GM23338 (cell line): ENCODE results near the gene NPSR1.

ENCODE experiments used
- CTCF ChIP-seq, 2 experiments: fragments of 200-600 bp in 1 of 2; sonication (generic) in 1 of 2; conservative IDR thresholded peaks; 2 replicates each; pipeline versions ENCODE4 v1.5.1 to v1.6.1; 2016 to 2017; ENCODE audit warnings: antibody characterized with exemption in 2 of 2, low read depth in 2 of 2, mild to moderate bottlenecking in 2 of 2, moderate library complexity in 1 of 2
- EZH2 ChIP-seq: fragments of 200-600 bp; sonication (generic); IDR thresholded peaks from one replicate; pipeline ENCODE4 v1.8.0; 2017; ENCODE audit warnings: antibody characterized with exemption, mild to moderate bottlenecking, low read depth; ENCODE audit not compliant: unreplicated experiment
- EZH2phosphoT487 ChIP-seq: fragments of 200-600 bp; sonication (generic); IDR thresholded peaks from one replicate; pipeline ENCODE4 v1.8.1; 2018; ENCODE audit warnings: antibody characterized with exemption; ENCODE audit not compliant: unreplicated experiment
- JUNB ChIP-seq: IDR thresholded peaks from one replicate; pipeline ENCODE4 v1.6.1; 2016; ENCODE audit warnings: antibody characterized with exemption; ENCODE audit not compliant: unreplicated experiment
- NANOG ChIP-seq: IDR thresholded peaks from 2 replicates; pipeline ENCODE4 v1.6.1; 2016; ENCODE audit warnings: antibody characterized with exemption, borderline replicate concordance
- POLR2AphosphoS5 ChIP-seq: IDR thresholded peaks from 2 replicates; pipeline ENCODE4 v1.6.1; 2016; ENCODE audit warnings: antibody characterized with exemption, low read depth
- REST ChIP-seq: IDR thresholded peaks from one replicate; pipeline ENCODE4 v1.6.1; 2018; ENCODE audit warnings: antibody characterized with exemption; ENCODE audit not compliant: unreplicated experiment
- STAT1 ChIP-seq: IDR thresholded peaks from one replicate; pipeline ENCODE4 v1.6.1; 2016; ENCODE audit warnings: antibody characterized with exemption; ENCODE audit not compliant: unreplicated experiment
- ZNF114 ChIP-seq: fragments of 250-450 bp; sonication (Bioruptor Pico); IDR thresholded peaks from 2 replicates; pipeline ENCODE4 v1.5.0; 2020; ENCODE audit warnings: mild to moderate bottlenecking, moderate library complexity
- ZNF331 ChIP-seq: fragments of 250-450 bp; sonication (Bioruptor Pico); IDR thresholded peaks from 2 replicates; pipeline ENCODE4 v1.5.0; 2020; ENCODE audit warnings: low read depth, mild to moderate bottlenecking, moderate library complexity
- ZNF462 ChIP-seq: fragments of 250-450 bp; sonication (Bioruptor Pico); IDR thresholded peaks from 2 replicates; pipeline ENCODE4 v1.5.0; 2020; ENCODE audit warnings: mild to moderate bottlenecking, moderate library complexity

GRCh38 chr7:34844936-34845665 lies 187.1 kb downstream of the NPSR1 start:
- TF ChIP-seq EZH2 (no peak), ZNF114 (CRISPR knock-in tag) (no peak), CTCF (conservative IDR thresholded peaks at IDR 0.05; ENCODE audit: low read depth in 2 of 2) (no peak), POLR2AphosphoS5 (no peak), EZH2phosphoT487 (no peak), ZNF462 (CRISPR knock-in tag) (no peak), REST (no peak), ZNF331 (no peak), JUNB (no peak), STAT1 (no peak), NANOG (no peak)
